Activated CD8-positive, alpha-beta memory T cell treated with anti-CD3 and anti-CD28 coated beads, Interleukin-2, amount 50 U/mL, for 24 hours (primary cell): Measurements from ENCODE around the gene CABP4.

Source experiments
- DNase-seq: peaks from one replicate; pipeline ENCODE4 v3.0.0-alpha.2; 2020; ENCODE audit errors: extremely low read depth

CABP4 gene

DNA sequence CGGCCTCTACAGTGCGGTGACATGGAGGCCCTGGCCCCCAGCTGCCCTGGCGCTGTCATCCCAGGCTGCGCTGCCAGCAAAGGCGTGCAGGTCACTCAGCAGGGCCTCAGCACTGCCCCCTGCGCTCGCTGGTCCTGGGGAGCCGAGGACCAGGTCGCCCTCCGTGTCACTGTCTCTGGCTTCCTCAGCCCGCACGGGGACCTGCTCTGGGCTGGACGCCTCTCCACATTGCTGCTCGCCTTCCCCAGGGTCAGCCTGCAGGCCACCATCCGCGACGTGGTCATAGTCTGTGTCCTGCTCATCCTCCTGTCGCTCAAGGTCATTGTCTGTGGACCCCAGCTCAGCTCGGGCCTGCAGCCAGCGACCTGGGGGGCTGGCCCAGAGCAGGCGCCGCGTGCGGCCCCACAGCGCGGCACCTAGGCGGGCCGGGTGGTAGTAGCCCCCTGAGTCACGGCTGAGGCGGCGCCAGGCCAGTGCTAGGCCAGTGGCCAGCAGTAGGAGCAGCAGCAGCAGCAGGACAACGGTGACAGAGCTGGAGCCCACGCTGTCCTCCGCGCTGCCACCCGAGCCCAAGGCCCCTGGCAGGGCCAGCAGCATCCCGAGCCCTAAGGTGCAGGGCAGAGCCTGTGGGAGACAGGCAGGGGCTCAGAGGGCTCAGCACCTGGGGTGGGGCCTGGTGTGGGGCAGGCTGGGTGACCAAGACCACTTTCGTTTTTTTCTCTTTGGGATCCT is 19.3 kb upstream of the CABP4 start:
- no peak for DNase-seq

DNA sequence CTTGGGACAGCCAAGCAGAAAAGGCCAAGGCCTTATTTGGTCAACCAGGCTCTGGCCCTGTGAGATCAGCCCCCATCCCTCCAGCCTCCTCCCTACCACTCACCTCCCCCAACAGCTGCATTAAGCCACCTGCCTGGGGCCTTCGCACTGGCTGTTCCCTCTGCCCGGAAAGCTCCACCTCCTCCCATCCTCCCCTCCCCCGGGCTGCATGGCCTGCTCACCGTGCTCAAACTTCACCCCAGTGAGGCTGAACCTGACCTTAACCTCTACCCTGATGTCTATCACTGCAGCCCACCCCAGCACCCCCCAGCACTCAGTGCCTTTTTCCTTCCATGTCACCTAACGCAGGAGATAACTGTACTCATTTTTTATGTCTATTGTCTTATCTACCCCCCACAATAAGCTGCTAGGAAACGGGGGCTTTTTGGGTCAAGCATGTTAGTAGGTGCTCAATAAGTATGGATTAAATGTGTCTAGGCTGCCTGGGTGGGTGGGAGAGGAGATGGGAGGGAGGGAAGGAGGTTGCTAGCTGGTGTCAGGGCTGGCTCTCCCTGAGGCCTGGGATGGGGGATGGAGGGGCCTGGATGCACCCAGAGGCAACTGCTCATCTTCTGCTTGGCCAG is 18.6 kb upstream of the CABP4 start:
- DNase-seq, result no peak

DNA sequence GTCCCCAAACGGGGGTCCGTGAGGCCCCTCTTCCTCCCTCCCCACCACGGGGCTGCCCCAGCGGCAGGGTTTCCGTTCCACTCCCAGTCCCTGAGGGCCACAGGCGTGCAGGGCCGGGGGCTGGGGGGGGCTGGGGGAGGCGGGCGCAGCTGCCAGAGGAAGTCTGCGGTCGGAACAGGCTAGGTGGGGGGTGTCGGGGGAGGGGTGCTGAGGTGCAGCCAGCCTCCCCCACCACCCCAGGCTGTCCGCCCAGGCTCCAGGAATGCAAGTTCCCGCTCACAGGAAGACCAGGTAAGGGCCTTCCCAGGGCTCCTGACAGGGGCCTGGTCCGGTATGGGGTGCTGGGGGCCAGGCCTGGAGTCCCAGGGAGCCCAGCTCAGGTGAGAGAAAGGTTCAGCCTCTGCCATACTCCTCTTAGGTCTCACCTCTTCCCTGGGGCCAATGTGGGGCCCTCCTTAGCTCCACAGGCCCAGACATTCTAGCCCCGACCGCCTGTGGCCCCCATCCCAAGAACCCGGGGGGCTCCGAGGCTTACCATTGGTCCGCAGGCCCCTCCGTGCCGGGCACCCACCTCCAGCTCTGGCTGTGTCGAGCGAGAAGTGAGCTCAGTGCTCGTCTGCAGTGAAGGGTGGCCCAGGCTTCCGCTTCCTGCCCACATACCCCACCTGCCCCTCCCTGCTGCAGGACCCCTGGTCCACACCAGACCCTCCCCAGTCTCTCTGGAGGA is 17.9 kb upstream of the CABP4 start, which contains the start of gene PTPRCAP:
PTPRCAP (minus strand) TSS at position 601 of the 727 bp plus-strand sequence; CDS start at position 538, 63 bp downstream.
- DNase-seq, result no peak

DNA sequence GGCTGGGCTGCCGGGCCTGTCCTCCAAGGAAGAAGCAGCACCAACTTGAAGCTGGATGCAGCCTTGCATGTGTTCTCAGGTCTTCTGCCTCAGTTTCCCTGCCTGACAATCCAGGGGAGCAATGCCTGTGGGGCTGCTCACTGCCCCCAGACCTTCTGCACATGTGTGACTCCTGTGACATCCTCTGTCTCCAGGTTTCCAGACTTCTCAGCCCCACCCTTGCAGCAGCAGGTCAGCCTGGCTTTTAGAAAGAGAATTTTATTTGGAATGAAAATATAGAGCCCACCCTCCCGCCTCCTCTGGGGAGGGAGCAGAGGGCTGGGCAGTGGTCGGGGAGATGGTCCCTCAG is 17.4 kb upstream of the CABP4 start:
- DNase-seq, result no peak

DNA sequence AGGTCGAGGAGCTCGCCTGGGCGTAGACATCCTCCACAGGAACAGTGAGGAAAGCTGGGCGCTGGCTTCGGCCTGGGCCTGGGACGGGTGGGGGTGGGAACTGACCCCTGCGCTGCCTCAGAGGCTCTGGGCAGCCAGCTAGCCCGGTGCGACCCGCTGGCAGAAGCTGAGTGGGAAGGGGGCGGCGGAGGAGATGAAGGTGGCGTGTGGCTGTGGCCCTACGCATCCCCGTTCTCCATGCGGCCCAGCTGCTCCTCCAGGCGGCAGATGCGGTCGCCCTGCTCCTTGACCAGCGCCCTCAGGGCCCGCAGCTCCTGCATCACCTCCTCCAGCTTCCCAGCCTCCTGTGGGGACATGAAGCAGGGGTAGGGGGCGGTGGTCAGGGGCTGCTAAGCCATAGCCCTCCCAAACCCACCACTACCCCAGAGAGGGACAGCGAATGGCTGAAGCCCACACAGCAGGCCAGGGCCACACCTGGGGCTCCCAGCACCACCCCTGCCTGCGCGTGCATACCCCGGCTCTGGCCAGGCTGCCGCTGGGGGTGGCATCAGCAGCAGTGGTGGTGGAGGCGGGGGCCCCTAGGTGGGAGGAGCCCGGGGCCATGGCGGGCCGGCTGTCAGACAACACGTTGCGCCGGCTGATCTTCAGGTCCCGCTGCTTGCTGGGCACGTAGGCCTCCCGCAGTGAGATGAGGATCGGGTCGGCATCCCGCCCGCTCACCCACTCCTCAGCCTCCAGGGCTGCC is 16.8 kb upstream of the CABP4 start:
- no peak for DNase-seq

DNA sequence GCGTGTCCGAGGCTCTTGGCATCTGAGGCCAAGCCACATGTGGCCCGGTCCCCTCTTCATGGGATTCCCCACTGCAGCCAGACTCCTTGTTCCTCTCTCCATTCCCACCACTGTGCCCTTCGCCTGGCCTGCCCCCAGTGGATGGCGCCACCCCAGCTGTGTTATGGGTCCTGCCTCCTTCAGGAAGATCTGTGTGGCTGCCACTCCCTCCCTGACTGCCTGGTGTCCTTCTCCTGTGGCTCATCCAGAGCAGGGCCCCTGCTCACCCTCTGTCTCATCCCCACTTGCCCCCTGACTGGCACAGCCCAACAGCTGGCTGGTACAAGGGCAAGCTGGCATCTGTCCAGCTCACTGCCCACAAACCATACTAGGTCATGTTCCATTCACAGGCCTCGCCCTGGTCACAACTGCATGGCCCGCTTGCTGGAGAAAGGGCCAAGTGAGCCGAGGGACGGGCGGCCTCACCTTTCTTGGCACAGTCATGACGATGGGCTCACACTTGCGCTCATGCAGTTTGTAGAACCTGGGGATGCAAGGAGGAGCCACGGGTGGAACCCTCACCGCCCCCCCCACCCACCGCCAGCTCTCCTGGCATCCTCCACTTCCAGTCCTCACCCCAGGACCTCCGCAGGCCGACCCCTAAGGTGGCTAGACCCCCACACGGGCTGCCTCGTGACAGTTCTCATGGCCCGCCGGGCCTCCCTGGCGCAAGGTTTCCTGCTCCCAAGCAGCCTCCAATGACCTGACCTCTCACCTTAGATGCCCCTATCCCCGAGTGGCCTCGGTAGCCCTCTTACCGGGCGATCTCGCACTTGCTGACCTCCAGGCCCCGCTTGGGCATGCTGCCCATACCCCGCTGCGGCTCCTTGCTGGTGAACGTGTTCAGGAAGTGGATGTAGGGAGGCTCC is 15.6 kb upstream of the CABP4 start:
- no peak for DNase-seq

DNA sequence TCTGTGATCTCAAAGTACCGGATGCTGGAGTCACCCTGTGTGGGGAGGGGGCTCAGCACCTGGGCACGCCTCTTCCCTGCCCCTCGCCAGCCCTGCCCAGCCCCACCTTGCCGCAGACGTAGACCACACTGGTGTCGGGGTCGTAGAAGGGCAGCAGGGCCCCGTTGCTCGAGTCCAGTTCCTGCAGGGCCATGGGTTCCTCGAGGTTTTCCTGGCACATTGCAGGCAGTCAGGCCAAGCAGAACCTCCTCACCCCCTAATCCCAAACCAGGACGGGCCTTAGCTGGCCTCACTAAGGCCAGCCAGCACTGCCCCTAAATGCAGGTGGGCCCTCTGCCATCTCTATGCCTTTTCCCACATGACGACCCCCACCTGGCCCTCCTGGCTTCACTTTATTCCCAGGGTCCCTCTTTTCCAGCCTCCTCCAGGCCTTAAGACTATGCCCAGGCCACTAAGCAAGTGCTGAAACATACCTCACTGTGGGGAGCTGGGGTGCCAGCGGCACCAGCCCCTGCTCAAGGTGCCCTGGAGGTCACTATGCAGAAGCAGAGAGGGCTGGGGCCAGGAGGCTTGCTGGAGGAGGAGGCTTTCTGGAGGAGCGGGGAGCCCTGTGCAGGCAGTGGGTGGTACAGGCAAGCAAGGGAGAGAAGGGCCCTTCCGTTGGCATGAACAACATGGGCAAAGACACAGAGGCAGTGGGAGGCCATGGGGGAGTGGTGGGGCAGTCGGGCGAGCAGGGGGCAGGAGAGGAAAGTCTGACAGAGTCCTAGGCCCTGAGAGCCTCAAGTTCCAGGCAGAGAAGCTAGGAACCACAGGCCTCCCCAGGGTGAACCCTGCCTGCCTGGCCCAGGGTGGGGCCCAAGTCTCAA is 14.7 kb upstream of the CABP4 start:
- DNase-seq, result no peak

DNA sequence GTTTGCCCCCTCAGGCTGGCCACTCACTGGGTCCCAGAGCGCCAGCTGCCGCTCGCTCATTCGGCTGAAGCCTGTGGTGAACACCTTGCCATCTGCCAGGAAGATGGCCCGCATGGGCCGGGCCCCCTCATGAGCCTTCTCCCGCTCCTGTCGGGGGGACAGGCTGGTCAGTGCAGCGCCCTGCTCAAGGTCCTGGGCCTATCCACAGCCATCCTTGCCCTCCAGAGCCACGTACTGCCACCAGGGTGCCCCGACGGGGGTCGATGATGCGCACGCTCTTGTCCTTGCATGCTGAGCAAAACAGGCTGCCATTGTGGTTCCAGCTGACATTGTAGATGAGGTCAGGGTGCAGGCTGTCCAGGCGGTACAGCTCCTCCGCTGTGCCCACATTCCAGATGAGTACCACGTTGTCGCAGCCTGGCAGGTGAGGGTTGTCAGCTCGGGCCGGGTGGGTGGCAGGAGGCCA is 14.0 kb upstream of the CABP4 start:
- DNase-seq, result no peak

DNA sequence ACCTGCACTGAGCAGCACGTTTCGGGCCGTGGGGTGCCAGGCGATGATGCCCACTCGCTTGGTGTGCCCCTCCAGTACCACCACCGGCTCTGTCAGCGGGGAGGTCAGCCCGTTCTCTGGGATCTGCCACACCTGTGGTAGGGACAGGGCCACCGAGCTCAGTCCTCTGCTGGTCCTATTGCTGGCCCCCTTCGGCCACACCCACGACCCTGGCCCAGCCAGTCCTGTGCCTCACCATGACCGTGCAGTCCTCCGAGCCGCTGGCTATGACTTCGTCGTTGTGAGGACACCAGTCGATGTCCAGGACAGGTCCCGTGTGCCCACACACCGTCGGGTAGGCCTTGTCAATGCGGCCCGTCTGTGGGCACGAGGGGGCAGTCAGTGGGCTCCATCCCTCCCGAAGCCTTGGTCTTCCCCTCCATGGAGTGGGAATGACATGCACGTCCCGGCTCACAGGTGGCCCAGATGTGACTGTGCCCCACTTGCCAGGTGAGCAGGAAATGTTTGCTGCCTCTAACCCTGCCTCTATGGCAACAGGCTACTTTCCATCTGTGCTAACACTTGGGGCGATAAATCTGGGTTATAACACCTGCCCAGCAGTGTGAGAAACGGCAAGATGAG is 13.3 kb upstream of the CABP4 start:
- DNase-seq, result no peak

DNA sequence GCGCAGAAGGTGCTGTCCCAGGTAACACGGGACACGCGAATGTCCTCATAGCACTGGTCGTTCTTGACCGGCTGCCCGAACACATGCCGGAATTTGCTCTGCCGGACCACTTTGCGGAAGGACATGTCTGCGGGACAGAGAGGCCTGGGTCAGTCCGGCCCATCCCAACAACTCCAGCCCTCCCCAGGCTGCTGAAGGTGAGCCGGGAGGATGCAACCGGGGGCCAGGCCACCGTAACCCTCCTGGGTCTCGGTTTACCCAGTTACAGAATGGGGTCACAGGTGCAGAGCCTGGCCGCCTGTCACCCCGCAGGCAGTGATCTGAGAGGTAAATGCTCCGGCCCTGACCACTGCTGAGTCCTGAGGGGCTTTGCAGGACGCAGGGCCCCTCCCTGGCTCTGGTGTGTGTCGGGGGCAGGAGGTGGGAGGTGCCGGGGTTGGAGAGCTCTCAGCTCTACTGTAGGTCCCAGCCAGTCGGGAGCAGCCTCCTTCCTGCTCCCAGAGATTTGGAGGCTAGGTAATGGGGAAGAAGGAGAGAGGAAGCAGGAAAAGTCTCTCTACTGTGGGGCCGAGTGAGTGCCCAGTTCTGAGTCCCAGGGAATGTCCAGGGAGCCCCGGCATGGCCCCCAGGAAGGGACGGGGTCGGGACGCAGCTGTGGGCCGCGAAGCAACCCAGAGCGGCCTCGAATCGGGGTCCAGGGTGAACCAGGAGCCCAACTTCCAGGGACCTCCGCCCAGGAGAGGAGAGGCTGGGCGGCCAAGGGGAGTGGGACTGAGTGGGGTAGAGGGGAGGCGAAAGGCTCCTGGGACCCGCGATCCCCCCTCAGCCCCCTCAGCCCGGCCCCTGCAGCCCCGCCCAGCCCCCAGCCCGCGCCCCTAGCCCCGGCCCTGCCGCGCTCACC is 12.4 kb upstream of the CABP4 start:
- DNase-seq, result no peak

DNA sequence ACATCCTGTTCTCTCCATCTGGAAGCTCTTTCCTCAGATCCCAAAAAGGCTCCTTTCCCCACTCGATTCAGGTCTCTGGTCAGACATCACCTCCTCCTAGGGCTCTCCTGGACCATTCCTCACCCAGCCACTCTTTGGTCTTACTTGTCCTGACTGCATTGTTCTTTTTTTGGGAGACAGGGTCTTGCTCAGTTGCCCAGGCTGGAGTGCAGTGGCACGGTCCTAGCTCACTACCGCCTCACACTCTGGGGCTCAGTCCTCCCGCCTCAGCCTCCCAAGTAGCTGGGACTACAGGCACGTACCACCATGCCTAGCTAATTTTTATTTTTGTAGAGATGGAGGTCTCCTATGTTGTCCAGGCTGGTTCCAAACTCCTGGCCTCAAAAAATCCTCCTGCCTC is 9.6 kb upstream of the CABP4 start:
- DNase-seq, result no peak

DNA sequence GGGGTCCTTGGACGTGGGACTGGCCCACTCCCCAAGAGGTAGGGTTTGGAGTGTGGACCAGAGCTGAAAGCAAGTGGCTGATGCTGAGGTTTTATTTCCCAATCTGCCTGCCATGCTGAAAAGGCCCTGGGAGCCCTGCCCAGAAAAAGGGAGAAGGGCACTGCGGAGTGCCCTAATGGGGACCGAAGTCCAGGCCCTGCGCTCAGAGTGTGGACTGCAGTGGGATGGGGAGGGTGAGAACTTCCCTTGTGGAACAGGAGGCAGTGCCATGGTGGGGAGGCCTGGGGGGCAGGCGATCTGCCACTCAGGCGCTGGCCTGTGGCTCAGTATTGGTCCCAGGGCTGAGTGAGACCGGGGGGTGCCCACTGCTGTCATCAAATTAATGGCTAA is 6.9 kb upstream of the CABP4 start:
- DNase-seq, result no peak

DNA sequence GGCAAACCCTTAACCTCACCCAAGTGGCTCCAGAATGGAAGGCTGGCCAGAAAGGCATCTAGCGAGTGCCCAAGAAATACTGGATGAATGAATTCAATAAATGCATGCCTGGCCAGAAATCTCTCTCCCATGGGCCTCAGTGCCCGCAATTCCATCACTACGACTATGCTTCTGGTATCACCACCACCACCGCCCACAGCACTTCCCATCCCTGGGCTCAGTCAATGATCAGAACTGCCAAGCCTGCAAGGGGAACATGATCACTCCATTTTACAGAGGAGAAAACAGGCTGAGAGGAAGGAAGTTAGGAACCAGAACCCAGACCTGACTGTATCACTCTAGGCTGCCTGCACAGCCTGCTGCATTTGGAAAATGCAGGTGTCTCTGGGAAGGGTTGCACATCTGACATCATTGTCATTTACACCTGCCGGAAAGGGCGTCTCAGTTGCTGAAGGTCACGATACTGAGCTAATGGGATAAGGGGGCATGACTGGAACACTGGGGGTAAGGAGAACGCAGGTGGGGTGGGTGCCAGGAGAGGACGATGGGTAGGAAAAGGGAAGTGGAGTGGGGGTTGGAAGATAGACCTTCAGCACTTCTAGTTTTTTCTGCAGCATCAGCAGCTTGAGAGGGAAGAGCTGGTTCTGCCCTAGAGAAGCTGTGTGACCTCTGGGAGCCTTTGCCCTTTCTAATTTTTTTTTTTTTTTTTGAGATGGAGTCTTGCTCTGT is 5.9 kb upstream of the CABP4 start:
- DNase-seq, result no peak

DNA sequence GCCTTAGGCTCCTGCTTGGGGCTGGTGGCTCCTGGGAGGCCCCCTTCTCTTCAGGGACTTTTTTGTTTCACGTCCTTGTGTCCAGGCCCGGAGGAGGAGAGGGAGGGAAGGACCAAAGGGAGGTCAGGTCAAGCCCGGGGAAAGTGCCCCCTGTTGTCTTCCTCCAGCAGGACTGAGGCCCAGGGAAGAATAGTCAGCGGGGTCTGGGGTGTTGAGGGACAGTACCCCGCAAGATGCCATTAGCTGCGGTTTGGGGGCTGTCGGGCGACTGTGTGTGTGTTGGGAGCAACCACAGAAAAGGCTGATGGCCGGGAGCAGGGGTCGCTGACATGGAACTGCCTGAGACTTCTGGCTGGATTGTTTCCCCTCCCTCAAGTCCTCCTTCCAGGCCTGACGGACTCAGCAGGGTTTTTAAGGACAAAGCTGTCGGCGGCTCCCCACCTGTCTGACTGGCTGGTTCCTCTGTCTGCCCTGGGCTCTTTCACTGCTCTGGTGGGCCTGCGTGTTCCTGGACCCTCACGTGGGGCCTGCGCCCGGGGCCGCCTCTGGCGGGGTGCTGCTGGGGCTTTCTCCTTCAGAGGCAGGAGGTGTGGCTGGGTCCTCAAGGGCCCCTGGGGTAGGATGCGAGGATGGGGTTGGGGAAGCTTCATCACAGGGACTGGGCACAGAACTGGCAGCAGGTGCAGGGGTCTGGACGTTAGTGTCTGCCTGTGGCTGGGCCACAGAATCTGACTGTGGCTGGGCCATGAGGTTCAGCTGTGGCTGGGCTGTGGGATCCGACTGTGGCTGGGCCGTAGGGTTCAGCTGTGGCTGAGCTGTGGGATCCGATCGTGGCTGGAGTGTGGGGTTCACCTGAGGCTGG is 4.1 kb upstream of the CABP4 start:
- no peak for DNase-seq

DNA sequence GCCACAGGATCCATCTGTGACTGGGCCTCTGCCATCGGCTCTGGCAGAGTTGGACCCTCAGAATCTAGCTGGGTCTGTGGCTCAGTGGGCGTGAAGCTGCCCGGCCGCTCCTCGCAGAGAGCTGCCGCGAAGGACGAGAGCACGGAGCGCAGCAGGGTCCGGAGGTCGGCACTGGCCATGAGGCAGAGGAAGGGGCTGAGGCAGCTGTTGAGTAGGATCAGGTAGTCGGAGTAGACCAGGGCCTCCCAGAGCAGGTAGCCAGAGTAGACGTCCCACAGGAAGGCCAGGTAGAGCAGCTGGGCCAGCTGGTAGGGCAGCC is 3.5 kb upstream of the CABP4 start:
- no peak for DNase-seq

DNA sequence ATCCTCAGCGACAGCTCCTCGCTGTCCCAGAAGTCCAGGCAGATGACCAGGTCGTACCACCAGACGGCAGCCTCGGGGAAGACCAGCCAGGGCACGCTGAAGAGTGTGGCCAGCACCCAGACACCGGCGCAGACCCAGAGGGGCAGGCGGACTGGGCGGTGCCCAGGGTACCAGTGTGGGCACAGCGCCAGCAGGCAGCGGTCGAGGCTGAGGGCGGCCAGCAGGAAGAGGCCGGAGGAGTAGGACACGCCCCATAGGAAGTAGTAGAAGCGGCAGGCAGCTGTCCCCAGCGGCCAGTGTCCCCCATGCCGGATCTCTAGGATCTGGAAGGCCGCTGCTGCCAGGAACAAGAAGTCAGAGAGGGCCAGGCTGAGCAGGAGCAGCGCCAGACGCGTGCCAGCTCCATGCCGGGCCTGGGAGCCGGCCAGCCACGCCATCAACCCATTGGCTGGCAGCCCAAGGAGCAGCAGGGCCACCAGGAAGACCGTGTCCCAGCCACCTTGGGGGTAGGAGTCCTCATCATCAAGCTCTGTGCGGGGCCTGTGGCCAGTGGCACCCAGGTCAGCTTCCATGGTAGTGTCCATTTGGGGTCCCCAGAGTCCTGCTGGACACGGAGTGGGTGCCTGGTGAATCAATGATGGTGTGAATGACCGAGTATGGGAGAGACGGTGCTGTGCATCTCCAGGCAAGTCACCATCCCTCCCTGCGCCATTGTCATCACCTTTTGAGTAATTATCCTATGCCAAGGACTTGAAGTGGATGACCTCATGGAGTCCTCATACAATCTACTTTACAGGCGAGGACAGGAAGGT is 2.8 kb upstream of the CABP4 start, which contains the start of gene GPR152:
GPR152 (minus strand) TSS at position 589 of the 812 bp plus-strand sequence; CDS start at position 584, 5 bp downstream.
- DNase-seq, result no peak
